GM18861 (cell line): ENCODE measurements around the gene NBL1.

Source experiments
- ATAC-seq: cut with Tn5 transposase; IDR thresholded peaks from one replicate; pipeline ENCODE4 v1.9.1; 2021; ENCODE audit not compliant: unreplicated experiment

The NBL1 gene

GRCh38 chr1:19643602-19644394, at the start of gene NBL1:
Gene NBL1 (plus strand): TSS chr1:19644311. CDS start chr1:19655031, 10,720 bp downstream.
- ATAC-seq = no peak

GRCh38 chr1:19596065-19596713, 47.9 kb upstream of the NBL1 start:
- ATAC-seq = no peak

GRCh38 chr1:19596714-19597495, 47.2 kb upstream of the NBL1 start:
- peak; percentile 74 for ATAC-seq

- ATAC-seq = peak; percentile 8
Measured at GRCh38 chr1:19597496-19598309, 46.4 kb upstream of the NBL1 start.

GRCh38 chr1:19599810-19600209, 44.3 kb upstream of the NBL1 start:
- ATAC-seq = no peak

- no peak for ATAC-seq
Measured at GRCh38 chr1:19602486-19602885, 41.6 kb upstream of the NBL1 start.

- ATAC-seq = no peak
Measured at GRCh38 chr1:19605967-19606366, 38.1 kb upstream of the NBL1 start.

- no peak for ATAC-seq
Measured at GRCh38 chr1:19606817-19607642, 37.1 kb upstream of the NBL1 start.

GRCh38 chr1:19608232-19608631, 35.9 kb upstream of the NBL1 start:
- ATAC-seq = no peak

- ATAC-seq = no peak
Measured at GRCh38 chr1:19610282-19610981, 33.7 kb upstream of the NBL1 start.

GRCh38 chr1:19612530-19612929, 31.6 kb upstream of the NBL1 start:
- no peak for ATAC-seq

- ATAC-seq = no peak
Measured at GRCh38 chr1:19613171-19613703, 30.9 kb upstream of the NBL1 start.

GRCh38 chr1:19615438-19615837, 28.7 kb upstream of the NBL1 start:
- ATAC-seq = no peak

GRCh38 chr1:19616489-19616888, 27.6 kb upstream of the NBL1 start:
- no peak for ATAC-seq

GRCh38 chr1:19617376-19617775, 26.7 kb upstream of the NBL1 start:
- ATAC-seq = no peak

- no peak for ATAC-seq
Measured at GRCh38 chr1:19618428-19618827, 25.7 kb upstream of the NBL1 start.

- no peak for ATAC-seq
Measured at GRCh38 chr1:19619697-19620384, 24.3 kb upstream of the NBL1 start.

- no peak for ATAC-seq
Measured at GRCh38 chr1:19620786-19621185, 23.3 kb upstream of the NBL1 start.
